ENCODE results near the gene C7orf33. TPM values are rescaled to one million over a fixed set of nuclear protein-coding genes. Genes with fewer than 3 reads are reported as not detected.

Gene C7orf33
- total and polyA plus RNA-seq, 5 donors = not detected

DNA sequence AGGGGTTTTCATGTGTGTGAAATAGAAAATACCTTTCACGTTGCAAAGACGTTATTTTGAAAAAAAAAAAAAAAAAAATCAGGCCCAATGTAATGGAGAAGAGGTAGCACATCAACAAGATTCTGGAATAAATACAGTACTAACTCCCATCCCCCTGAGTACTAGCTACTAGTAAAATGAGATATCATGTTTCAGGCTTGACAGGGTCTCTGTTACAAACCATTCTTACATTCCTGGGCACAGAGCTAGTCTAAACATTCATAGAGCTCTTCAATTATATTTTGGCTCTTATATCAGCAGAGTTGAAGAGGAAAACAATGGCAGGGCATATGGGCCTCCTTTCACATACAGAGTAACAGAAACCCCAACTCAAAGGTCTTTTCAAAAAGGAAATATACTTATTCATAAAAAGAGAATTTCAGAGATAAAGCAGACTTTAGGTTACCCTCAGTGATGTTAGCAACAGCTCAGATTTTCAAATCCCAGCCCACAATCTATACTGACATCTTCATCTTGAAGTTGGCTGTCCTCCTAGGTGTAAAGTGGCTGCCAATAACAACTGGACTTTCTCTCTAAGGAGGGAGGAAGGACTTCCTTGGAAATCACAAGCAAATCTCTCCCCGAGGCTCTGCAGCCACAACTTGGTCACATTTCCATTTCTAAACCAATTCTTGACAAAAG lies 18.6 kb downstream of the C7orf33 start:
- Histone ChIP-seq H3K27me3 (ENCODE audit: control insufficient read depth, insufficient read depth) (no peaks in the 10 kb centered on the region), H3K4me3 (ENCODE audit: low read length) (no peak overlapping the region), H3K27ac (ENCODE audit: low read length) (no peak overlapping the region), H3K9me3 (ENCODE audit: control insufficient read depth, low read length) (no peaks in the 10 kb centered on the region), H3K4me1 (ENCODE audit: control insufficient read depth, insufficient read depth, low read length) (no peaks in the 10 kb centered on the region)
- intact Hi-C loops (cut with DNase I) = no loop called here
- 55% methylated on average over 3 of the region's 3 CpGs for WGBS
- no peak for DNase-seq
- ATAC-seq = peak in 1 of 2 donors; percentile 29

DNA sequence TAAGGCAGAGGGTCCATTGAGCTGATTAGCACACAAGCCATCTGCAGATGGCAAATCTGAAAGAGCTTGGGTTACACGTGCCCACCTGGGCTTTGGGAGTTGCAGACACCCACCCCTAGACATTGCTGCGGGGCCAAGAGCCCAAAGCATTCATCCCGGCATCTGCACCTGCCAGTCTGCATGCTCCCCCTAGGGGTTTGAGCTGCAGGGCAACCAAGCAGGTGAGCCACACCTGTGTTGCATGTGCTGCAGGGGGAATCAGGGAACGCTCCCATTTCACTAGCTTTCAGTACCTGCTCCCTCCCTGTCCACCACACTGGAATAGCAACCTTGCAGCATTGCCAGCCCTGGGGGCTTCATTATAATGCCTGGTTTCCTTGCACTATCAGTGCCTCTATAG lies 21.1 kb downstream of the C7orf33 start:
- no peak overlapping the region for H3K4me3 ChIP-seq (ENCODE audit: low read length)
- DNase-seq (no peak), ATAC-seq (no peak)
- no peaks in the 10 kb centered on the region for H3K27me3 ChIP-seq (ENCODE audit: control insufficient read depth, insufficient read depth)
- no peaks in the 10 kb centered on the region for H3K4me1 ChIP-seq (ENCODE audit: control insufficient read depth, insufficient read depth, low read length)
- intact Hi-C loops (cut with DNase I) = no loop called here
- WGBS = 58% methylated on average over 4 of the region's 4 CpGs
- no peak overlapping the region for H3K27ac ChIP-seq (ENCODE audit: low read length)
- H3K9me3 ChIP-seq (ENCODE audit: control insufficient read depth, low read length) = no peaks in the 10 kb centered on the region

DNA sequence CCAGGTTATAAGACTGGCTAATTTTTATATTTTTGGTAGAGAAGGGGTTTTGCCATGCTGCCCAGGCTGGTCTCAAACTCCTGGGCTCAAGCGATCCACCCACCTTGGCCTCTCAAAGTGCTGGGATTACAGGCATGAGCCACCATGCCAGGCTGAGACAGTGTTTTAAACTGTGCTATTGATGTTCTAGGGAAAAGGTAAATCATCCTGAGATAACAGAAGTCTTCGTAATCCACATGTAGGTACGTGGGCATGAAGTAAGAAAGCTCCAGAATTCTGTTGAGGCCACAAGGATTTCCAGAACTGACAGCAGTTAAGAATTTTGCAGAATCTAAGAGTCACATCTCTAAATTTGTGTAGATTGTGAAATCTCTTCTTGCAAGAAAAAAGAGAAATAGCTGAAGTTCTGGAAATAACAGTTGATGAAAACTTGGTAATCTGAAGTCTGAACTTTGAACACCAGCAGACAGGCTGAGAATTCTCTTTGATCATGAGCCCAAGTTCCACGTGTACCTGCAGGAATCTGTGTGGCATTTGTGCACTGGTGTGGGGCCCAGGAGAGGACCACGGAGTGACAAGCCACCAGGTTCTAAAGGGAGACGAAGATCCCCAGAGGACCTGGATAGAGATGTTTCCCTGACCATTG lies 24.6 kb downstream of the C7orf33 start:
- DNase-seq = no peak
- Histone ChIP-seq H3K27me3 (ENCODE audit: control insufficient read depth, insufficient read depth) (no peaks in the 10 kb centered on the region), H3K4me3 (ENCODE audit: low read length) (no peak overlapping the region), H3K9me3 (ENCODE audit: control insufficient read depth, low read length) (no peaks in the 10 kb centered on the region), H3K27ac (ENCODE audit: low read length) (no peak overlapping the region), H3K4me1 (ENCODE audit: control insufficient read depth, insufficient read depth, low read length) (no peaks in the 10 kb centered on the region)
- intact Hi-C loops (cut with DNase I) = no loop called here
- ATAC-seq = no peak
- WGBS = 74% methylated on average over 6 of the region's 6 CpGs

DNA sequence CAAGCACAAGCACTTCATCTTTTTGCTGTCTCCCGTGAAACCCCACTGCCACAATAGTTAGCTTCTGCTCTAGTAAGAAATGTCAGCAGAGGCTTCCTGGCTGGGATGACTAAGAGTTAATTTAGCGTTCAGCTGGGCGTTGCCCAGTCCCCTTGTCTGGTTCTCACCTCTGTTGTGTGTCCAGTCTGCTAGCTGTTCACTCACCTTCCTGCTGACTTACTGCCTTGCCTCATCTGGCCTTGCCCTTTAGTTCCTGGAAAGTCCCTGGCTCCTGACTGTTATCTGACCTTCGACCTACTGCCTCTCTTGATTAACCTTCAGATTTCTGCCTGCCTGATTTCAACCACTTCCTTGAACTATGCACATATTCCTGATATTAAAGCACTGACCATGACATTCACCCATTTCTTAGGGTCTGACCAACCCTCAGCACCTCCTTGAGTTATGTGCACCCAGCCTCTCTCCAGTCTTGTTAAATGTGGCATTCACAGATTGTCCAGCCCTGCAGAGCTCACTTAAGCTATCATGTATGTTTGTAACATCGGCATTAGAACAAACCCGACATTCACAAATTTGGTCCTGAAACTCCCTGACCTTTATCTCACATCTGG lies 30.3 kb downstream of the C7orf33 start:
- DNase-seq (no peak), ATAC-seq (no peak)
- Histone ChIP-seq H3K27ac (ENCODE audit: low read length) (no peak overlapping the region), H3K4me3 (ENCODE audit: low read length) (no peak overlapping the region), H3K9me3 (ENCODE audit: control insufficient read depth, low read length) (no peaks in the 10 kb centered on the region), H3K4me1 (ENCODE audit: control insufficient read depth, insufficient read depth, low read length) (no peaks in the 10 kb centered on the region), H3K27me3 (ENCODE audit: control insufficient read depth, insufficient read depth) (no peaks in the 10 kb centered on the region)
- 59% methylated on average over 6 of the region's 6 CpGs for WGBS
- intact Hi-C loops (cut with DNase I) = no loop called here

DNA sequence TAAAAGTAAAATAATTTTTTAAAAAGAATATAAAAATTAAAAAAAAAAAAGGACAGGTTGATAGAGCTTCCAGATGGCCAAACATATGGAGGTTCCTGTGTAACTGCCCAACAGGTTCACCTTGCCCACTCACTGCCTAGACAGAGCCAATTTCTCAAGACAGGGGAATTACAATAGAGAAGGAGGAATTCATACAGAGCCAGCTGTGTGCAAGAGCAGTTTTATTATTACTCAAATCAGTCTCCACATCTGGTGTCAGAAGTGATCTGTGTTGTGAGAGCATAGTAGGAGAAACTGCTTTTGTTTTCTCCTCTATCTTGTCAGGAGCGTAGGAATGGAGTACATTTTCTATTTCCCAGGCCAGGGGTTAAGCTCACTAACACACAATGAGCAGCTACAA lies 31.0 kb downstream of the C7orf33 start:
- 97% methylated on average over 1 of the region's 1 CpG for WGBS
- intact Hi-C loops (cut with DNase I) = no loop called here
- no peaks in the 10 kb centered on the region for H3K27me3 ChIP-seq (ENCODE audit: control insufficient read depth, insufficient read depth)

DNA sequence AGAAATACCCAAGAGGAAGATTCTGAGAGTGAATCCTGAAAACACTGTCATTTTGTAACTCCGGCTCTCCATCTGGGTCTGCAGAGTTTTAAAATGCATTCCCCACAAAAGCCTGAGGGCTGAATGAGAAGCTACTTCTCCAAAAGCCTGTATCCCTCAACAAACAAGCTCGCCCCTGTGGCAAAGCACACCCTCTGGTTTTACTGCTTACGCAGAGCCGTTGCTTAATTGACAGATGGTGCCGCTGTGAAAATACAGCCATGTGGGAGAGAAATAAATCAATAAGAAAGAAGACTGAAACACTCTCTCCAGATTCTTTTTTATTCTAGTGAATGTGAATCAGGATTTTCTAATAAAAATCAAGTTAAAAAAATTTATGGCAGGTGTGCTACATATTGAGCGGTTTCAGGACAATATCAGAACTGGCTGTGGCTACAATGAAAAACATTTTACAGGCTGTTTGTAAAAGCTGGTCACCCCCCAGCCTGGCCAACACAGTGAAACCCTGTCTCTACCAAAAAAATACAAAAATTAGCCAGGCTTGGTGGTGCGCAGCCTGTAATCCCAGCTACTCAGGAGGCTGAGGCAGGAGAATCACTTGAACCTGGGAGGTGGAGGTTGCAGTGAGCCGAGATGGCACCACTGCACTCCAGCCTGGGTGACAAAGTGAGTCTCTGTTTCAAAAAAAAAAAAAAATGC lies 32.5 kb downstream of the C7orf33 start:
- H3K27ac ChIP-seq (ENCODE audit: low read length) = no peak overlapping the region
- intact Hi-C loops (cut with DNase I) = no loop called here
- no peaks in the 10 kb centered on the region for H3K9me3 ChIP-seq (ENCODE audit: control insufficient read depth, low read length)
- H3K4me3 ChIP-seq (ENCODE audit: low read length) = no peak overlapping the region
- 74% methylated on average over 8 of the region's 8 CpGs for WGBS
- ATAC-seq (no peak), DNase-seq (no peak)
- H3K4me1 ChIP-seq (ENCODE audit: control insufficient read depth, insufficient read depth, low read length) = no peaks in the 10 kb centered on the region
- no peaks in the 10 kb centered on the region for H3K27me3 ChIP-seq (ENCODE audit: control insufficient read depth, insufficient read depth)

More for the DNA sequence above, 31.0 kb downstream of the C7orf33 start:
- ATAC-seq (no peak), DNase-seq (no peak)
- no peaks in the 10 kb centered on the region for H3K4me1 ChIP-seq (ENCODE audit: control insufficient read depth, insufficient read depth, low read length)
- H3K9me3 ChIP-seq (ENCODE audit: control insufficient read depth, low read length) = no peaks in the 10 kb centered on the region
- no peak overlapping the region for H3K4me3 ChIP-seq (ENCODE audit: low read length)
- no peak overlapping the region for H3K27ac ChIP-seq (ENCODE audit: low read length)

DNA sequence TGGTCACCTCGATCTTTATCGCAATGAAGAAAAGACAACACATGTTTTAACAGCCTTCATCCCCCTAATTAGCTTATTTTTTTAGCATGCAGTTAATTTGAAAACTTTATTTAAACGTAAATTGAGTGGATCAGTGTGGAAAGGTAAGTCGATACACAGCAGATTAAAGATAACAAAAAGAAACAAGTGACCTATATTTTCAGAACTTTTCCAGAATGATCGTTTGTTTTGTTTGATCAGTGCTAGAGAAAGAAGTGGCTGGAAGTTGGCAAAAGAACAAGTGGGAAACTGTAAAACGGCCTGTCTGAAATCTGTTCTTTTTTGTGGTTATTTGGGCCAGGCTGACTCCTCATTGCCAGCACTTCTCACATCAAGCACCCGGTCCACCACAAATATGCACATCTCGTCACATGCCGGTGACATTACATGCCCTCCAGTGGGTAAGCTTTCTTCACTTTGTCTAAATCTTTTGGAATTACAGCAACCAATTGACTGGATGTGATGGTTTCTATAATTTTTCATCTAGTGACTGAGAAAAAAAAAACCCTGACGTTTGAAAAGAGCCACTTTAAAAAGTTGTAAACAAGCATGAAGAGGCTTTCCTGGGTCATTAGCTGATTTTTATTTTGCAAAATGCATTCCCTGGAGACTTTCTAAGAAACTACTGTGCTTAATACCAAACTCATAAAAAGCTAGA lies 33.2 kb downstream of the C7orf33 start:
- DNase-seq (no peak), ATAC-seq (no peak)
- Histone ChIP-seq H3K9me3 (ENCODE audit: control insufficient read depth, low read length) (no peaks in the 10 kb centered on the region), H3K4me1 (ENCODE audit: control insufficient read depth, insufficient read depth, low read length) (no peaks in the 10 kb centered on the region), H3K27ac (ENCODE audit: low read length) (no peak overlapping the region), H3K27me3 (ENCODE audit: control insufficient read depth, insufficient read depth) (no peaks in the 10 kb centered on the region), H3K4me3 (ENCODE audit: low read length) (no peak overlapping the region)
- WGBS = 45% methylated on average over 10 of the region's 10 CpGs
- intact Hi-C loops (cut with DNase I) = no loop called here

DNA sequence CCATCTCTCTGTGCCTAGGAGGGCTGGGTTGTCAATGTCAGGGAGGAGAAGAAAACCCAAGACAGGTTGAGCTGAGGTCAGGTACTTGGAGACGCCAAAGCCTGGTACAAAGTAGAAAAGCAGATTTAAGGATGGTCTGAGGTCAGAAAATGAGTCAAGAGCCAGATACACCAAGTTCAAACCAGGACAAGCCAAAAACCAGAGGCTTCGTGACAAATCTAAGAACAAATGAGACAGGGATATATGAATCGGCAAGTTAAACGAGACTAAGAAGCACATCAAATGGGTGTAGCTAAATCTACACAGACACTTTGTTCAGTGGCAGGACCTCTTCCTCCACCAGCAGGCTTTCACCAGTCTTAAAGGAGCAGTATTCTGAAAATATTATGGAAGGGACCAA lies 34.2 kb downstream of the C7orf33 start:
- H3K27ac ChIP-seq (ENCODE audit: low read length) = no peak overlapping the region
- WGBS = 47% methylated on average over 4 of the region's 4 CpGs
- DNase-seq = no peak
- no peaks in the 10 kb centered on the region for H3K27me3 ChIP-seq (ENCODE audit: control insufficient read depth, insufficient read depth)
- H3K4me1 ChIP-seq (ENCODE audit: control insufficient read depth, insufficient read depth, low read length) = no peaks in the 10 kb centered on the region
- H3K4me3 ChIP-seq (ENCODE audit: low read length) = no peak overlapping the region
- no peaks in the 10 kb centered on the region for H3K9me3 ChIP-seq (ENCODE audit: control insufficient read depth, low read length)
- intact Hi-C loops (cut with DNase I) = no loop called here
- no peak for ATAC-seq

DNA sequence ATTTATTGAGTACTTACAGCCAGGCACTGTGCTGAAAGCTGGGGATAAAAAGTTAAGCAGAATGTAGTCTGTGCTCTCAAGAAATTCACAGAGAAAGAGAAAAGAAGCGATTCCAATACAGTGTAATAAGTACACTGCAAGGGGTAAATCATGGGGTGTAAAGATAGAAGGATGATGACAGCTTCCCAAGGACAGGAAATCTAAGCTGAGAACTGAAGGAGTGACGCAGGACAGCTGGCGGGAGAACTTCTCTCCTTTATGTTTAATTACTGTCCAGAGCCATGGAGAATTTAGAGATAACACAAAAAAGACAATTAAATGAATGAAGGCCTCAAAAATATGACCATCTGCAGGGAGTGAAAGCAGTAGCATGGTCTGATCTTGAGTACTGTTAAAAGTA lies 34.8 kb downstream of the C7orf33 start:
- Histone ChIP-seq H3K27ac (ENCODE audit: low read length) (no peak overlapping the region), H3K4me3 (ENCODE audit: low read length) (no peak overlapping the region), H3K9me3 (ENCODE audit: control insufficient read depth, low read length) (no peaks in the 10 kb centered on the region), H3K27me3 (ENCODE audit: control insufficient read depth, insufficient read depth) (no peaks in the 10 kb centered on the region), H3K4me1 (ENCODE audit: control insufficient read depth, insufficient read depth, low read length) (no peaks in the 10 kb centered on the region)
- intact Hi-C loops (cut with DNase I) = no loop called here
- 43% methylated on average over 3 of the region's 3 CpGs for WGBS
- DNase-seq (no peak), ATAC-seq (no peak)

DNA sequence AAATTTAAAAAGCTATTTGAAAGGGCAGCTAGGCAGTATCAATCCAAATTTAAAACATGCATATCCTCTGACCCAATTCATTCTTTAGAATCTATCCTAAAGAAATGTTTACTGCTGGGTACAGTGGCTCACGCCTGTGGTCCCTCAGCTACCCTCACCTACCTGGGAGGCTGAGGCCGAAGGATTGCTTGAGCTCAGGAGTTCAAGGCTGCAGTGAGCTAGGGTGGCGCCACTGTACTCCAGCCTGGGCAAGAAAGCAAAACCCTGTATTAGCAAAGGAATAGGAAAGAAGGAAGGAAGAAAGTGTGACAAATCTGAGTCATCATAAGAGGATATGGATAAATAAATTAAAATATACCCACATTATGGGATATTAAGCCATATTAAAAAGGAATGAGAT lies 36.3 kb downstream of the C7orf33 start:
- WGBS = 85% methylated on average over 3 of the region's 3 CpGs
- Histone ChIP-seq H3K4me1 (ENCODE audit: control insufficient read depth, insufficient read depth, low read length) (no peaks in the 10 kb centered on the region), H3K4me3 (ENCODE audit: low read length) (no peak overlapping the region), H3K27ac (ENCODE audit: low read length) (no peak overlapping the region), H3K9me3 (ENCODE audit: control insufficient read depth, low read length) (no peaks in the 10 kb centered on the region), H3K27me3 (ENCODE audit: control insufficient read depth, insufficient read depth) (no peaks in the 10 kb centered on the region)
- DNase-seq = no peak
- intact Hi-C loops (cut with DNase I) = no loop called here
- ATAC-seq = no peak

DNA sequence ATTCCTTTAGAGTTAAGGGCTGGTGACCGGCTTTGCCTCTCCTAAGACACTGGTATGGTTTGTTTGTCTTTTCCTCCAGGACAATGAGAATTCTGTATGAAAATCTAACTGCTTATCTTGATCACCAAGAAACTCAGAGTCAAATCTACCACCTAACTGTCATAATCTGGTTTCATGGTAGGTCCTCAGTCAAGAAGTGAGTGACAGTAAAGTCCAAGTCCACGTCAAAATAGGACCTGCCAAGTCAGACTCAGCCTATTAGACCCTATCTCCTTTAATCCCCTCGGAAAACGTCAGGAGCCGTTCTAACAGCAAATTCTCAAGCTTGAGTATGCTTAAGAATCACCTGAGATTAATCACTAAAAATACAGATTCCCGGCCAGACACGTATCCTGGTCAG lies 37.4 kb downstream of the C7orf33 start:
- DNase-seq (no peak), ATAC-seq (no peak)
- no peaks in the 10 kb centered on the region for H3K27me3 ChIP-seq (ENCODE audit: control insufficient read depth, insufficient read depth)
- intact Hi-C loops (cut with DNase I) = no loop called here
- H3K4me3 ChIP-seq (ENCODE audit: low read length) = no peak overlapping the region
- no peak overlapping the region for H3K27ac ChIP-seq (ENCODE audit: low read length)
- H3K4me1 ChIP-seq (ENCODE audit: control insufficient read depth, insufficient read depth, low read length) = no peaks in the 10 kb centered on the region
- no peaks in the 10 kb centered on the region for H3K9me3 ChIP-seq (ENCODE audit: control insufficient read depth, low read length)
- 64% methylated on average over 7 of the region's 7 CpGs for WGBS
